Prostate gland (tissue), 2 donors: ENCODE results near the gene TJP1.

ENCODE experiments used
- CTCF ChIP-seq, 4 experiments: fragments of 200-600 bp in 2 of 4; fragments of 450-650 bp in 2 of 4; sonication (generic) in 2 of 4; IDR thresholded peaks; 1 replicate in 3 of 4; 2 replicates in 1 of 4; pipeline ENCODE4 v1.5.1; 2016 to 2019; ENCODE audit warnings: antibody characterized with exemption in 4 of 4, mild to moderate bottlenecking in 2 of 4, moderate library complexity in 2 of 4
- POLR2A ChIP-seq: fragments of 450-650 bp; IDR thresholded peaks from one replicate; pipeline ENCODE4 v1.6.1; 2016; ENCODE audit warnings: antibody characterized with exemption, mild to moderate bottlenecking
- POLR2AphosphoS5 ChIP-seq: sonication (generic); formaldehyde crosslinking; IDR thresholded peaks from one replicate; pipeline ENCODE4 v1.6.1; 2017; ENCODE audit warnings: antibody characterized with exemption

DNA sequence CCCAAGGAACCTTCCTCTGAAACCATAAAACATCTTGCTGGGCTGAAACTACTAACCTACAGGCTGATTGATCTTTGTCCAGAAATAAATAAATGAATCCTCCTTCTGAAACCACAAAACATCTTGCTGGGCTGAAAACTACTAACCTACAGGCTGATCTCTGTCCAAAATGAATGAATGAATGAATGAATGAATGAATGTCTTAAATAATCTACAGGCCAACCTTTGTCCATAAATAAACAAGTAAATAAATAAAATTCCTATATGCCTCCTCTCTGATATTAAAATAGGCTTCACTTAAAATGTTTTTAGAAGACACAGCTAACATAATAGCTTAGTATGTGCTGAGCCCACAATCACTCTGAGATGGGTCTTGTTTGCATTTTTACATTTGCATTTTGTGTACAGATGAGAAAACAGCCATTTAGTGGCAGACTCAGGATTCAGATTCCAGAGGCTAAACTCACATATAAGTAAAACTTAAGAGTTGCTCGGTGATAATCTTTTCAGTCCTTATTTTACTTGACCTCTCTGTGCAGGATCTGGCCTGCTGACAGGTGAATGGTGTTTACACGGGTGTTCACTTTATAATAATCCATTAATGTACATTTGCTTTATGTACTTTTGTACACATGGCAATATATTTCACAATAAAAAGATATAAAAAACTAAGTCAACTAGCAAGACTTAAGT, 10.4 kb downstream of the TJP1 start:
- TF ChIP-seq CTCF (IDR thresholded peaks at IDR 0.05) (no peak), POLR2A (no peak), POLR2AphosphoS5 (no peak)
